ENCODE results near the gene ATP8A2. TPM values are rescaled to one million over a fixed set of nuclear protein-coding genes. Genes with fewer than 3 reads are reported as not detected.
A peak's percentile ranks its signal among the peaks of the same experiment; 100 is the strongest.

Gene ATP8A2
- total RNA-seq, 1 experiment from 2014 or later = 5.2 TPM

DNA sequence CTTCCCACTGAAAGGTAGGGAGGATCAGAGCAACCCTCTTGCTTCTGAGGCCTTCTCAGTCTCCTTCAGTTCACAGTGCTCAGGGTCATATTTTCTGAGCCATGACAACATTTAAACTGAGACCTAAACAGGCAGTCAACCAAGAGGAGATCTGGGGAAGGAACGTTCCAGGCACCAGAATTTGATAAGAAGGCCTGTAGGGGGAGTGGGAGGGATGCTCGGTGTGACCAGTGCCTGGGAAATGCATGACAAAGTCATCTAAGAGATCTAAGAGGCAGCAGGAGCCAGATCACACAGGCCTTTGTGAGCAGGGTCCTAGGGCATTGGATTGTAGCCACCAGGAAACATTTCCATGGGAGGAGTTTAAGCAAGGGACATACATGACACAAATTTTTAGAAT, 608.5 kb downstream of the ATP8A2 start:
- Mint-ChIP-seq H3K27ac (no peak overlapping the region), H3K9me3 (no peaks in the 10 kb centered on the region; the same call in 1 of the 2 replicates), H3K4me1 (peaks cover 58% of the 10 kb centered on the region), H3K36me3 (no peaks in the 10 kb centered on the region), H3K4me3 (no peak overlapping the region), H3K27me3 (ENCODE audit: low read depth) (no peaks in the 10 kb centered on the region)
- POLR2A ChIA-PET = no interaction called here
- DNase-seq (ENCODE audit: low spot score) (peak; percentile 58), ATAC-seq (peak; percentile 76)
- CTCF ChIA-PET = no interaction called here
- TF ChIP-seq ZNF423 (CRISPR knock-in tag; IDR thresholded peaks at IDR 0.05) (no peak), ZNF138 (CRISPR knock-in tag; conservative IDR thresholded peaks at IDR 0.05) (no peak), JAZF1 (CRISPR knock-in tag; IDR thresholded peaks at IDR 0.05) (no peak), MAX (CRISPR knock-in tag; IDR thresholded peaks at IDR 0.05) (no peak), E2F4 (CRISPR knock-in tag; IDR thresholded peaks at IDR 0.05; ENCODE audit: borderline replicate concordance, low read depth) (no peak)
- TF ChIP-seq, protein P1, sequence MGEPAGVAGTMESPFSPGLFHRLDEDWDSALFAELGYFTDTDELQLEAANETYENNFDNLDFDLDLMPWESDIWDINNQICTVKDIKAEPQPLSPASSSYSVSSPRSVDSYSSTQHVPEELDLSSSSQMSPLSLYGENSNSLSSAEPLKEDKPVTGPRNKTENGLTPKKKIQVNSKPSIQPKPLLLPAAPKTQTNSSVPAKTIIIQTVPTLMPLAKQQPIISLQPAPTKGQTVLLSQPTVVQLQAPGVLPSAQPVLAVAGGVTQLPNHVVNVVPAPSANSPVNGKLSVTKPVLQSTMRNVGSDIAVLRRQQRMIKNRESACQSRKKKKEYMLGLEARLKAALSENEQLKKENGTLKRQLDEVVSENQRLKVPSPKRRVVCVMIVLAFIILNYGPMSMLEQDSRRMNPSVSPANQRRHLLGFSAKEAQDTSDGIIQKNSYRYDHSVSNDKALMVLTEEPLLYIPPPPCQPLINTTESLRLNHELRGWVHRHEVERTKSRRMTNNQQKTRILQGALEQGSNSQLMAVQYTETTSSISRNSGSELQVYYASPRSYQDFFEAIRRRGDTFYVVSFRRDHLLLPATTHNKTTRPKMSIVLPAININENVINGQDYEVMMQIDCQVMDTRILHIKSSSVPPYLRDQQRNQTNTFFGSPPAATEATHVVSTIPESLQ (CRISPR knock-in tag; IDR thresholded peaks at IDR 0.05) = no peak

DNA sequence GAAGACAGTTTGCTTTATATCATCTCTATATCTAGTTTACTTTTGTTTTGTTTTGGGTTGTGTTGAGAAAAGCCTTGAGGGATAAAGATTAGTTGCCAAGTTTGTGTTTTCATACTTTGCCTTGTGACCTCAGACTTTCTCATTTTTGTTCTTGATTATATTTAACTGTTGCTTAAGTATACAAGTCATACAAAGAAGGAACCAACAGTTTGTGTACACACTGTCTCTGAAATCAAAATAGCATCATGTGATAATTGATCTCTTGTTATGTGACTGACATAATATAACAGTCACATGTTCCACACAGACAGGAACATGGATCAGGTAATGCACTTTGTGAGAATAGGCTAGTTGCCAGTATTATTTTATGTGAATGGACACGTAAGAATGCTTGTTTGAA, 609.3 kb downstream of the ATP8A2 start:
- Mint-ChIP-seq H3K4me1 (peaks cover 53% of the 10 kb centered on the region), H3K36me3 (no peaks in the 10 kb centered on the region), H3K9me3 (peaks cover 3% of the 10 kb centered on the region), H3K27me3 (ENCODE audit: low read depth) (no peaks in the 10 kb centered on the region; the same call in 1 of the 2 replicates), H3K4me3 (no peak overlapping the region), H3K27ac (no peak overlapping the region)
- no peak for TF ChIP-seq E2F4 (CRISPR knock-in tag; IDR thresholded peaks at IDR 0.05; ENCODE audit: borderline replicate concordance, low read depth)
- no peak for TF ChIP-seq ZMAT4 (CRISPR knock-in tag; IDR thresholded peaks at IDR 0.05)
- TF ChIP-seq ZNF121 (CRISPR knock-in tag; IDR thresholded peaks at IDR 0.05) = no peak
- TF ChIP-seq, protein P2, sequence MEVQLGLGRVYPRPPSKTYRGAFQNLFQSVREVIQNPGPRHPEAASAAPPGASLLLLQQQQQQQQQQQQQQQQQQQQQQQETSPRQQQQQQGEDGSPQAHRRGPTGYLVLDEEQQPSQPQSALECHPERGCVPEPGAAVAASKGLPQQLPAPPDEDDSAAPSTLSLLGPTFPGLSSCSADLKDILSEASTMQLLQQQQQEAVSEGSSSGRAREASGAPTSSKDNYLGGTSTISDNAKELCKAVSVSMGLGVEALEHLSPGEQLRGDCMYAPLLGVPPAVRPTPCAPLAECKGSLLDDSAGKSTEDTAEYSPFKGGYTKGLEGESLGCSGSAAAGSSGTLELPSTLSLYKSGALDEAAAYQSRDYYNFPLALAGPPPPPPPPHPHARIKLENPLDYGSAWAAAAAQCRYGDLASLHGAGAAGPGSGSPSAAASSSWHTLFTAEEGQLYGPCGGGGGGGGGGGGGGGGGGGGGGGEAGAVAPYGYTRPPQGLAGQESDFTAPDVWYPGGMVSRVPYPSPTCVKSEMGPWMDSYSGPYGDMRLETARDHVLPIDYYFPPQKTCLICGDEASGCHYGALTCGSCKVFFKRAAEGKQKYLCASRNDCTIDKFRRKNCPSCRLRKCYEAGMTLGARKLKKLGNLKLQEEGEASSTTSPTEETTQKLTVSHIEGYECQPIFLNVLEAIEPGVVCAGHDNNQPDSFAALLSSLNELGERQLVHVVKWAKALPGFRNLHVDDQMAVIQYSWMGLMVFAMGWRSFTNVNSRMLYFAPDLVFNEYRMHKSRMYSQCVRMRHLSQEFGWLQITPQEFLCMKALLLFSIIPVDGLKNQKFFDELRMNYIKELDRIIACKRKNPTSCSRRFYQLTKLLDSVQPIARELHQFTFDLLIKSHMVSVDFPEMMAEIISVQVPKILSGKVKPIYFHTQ (CRISPR knock-in tag; IDR thresholded peaks at IDR 0.05) = no peak
- TF ChIP-seq, protein P3, sequence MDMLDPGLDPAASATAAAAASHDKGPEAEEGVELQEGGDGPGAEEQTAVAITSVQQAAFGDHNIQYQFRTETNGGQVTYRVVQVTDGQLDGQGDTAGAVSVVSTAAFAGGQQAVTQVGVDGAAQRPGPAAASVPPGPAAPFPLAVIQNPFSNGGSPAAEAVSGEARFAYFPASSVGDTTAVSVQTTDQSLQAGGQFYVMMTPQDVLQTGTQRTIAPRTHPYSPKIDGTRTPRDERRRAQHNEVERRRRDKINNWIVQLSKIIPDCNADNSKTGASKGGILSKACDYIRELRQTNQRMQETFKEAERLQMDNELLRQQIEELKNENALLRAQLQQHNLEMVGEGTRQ (CRISPR knock-in tag; IDR thresholded peaks at IDR 0.05) = no peak
- TF ChIP-seq NR2C2 (CRISPR knock-in tag; IDR thresholded peaks at IDR 0.05) = no peak
- no peak for TF ChIP-seq MYBL2 (CRISPR knock-in tag; IDR thresholded peaks at IDR 0.05)
- no peak for TF ChIP-seq ZNF396 (CRISPR knock-in tag; IDR thresholded peaks at IDR 0.05; ENCODE audit: borderline replicate concordance)
- no peak for TF ChIP-seq ZNF263 (CRISPR knock-in tag; IDR thresholded peaks at IDR 0.05; ENCODE audit: low read depth)
- no peak for TF ChIP-seq PREB (CRISPR knock-in tag; IDR thresholded peaks at IDR 0.05; ENCODE audit: borderline replicate concordance)
- TF ChIP-seq SOX15 (CRISPR knock-in tag; IDR thresholded peaks at IDR 0.05) = no peak
- TF ChIP-seq, protein P4, sequence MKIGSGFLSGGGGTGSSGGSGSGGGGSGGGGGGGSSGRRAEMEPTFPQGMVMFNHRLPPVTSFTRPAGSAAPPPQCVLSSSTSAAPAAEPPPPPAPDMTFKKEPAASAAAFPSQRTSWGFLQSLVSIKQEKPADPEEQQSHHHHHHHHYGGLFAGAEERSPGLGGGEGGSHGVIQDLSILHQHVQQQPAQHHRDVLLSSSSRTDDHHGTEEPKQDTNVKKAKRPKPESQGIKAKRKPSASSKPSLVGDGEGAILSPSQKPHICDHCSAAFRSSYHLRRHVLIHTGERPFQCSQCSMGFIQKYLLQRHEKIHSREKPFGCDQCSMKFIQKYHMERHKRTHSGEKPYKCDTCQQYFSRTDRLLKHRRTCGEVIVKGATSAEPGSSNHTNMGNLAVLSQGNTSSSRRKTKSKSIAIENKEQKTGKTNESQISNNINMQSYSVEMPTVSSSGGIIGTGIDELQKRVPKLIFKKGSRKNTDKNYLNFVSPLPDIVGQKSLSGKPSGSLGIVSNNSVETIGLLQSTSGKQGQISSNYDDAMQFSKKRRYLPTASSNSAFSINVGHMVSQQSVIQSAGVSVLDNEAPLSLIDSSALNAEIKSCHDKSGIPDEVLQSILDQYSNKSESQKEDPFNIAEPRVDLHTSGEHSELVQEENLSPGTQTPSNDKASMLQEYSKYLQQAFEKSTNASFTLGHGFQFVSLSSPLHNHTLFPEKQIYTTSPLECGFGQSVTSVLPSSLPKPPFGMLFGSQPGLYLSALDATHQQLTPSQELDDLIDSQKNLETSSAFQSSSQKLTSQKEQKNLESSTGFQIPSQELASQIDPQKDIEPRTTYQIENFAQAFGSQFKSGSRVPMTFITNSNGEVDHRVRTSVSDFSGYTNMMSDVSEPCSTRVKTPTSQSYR (CRISPR knock-in tag; IDR thresholded peaks at IDR 0.05) = no peak
- POLR2A ChIA-PET = no interaction called here
- CTCF ChIA-PET = no interaction called here
- DNase-seq (ENCODE audit: low spot score) (no peak), ATAC-seq (no peak)

Data from WTC11 (cell line).